AG10803 (cell line): ENCODE data around the gene RBFOX1.

Experiments
- DNase-seq: peaks from one replicate; pipeline ENCODE4 v3.0.0; 2010; ENCODE audit warnings: low read depth
- H3K4me3 ChIP-seq: 2 replicates; pipeline ENCODE4 v1.5.1; 2011; ENCODE audit warnings: mild to moderate bottlenecking, low read length, control low read depth
- CTCF ChIP-seq: conservative IDR thresholded peaks from 2 replicates; pipeline ENCODE4 v1.5.1; 2011; ENCODE audit warnings: mild to moderate bottlenecking, low read length, control low read depth, inconsistent platforms

The RBFOX1 gene

GRCh38 chr16:7380441-7380840 is 47.8 kb downstream of the RBFOX1 start:
- TF ChIP-seq CTCF: no peak
- H3K4me3 ChIP-seq: no peak overlapping the region
- no peak for DNase-seq

- no peak for DNase-seq
- no peak overlapping the region for H3K4me3 ChIP-seq
- no peak for TF ChIP-seq CTCF
These were observed 48.3 kb downstream of the RBFOX1 start for GRCh38 chr16:7380911-7381310.

- TF ChIP-seq CTCF: no peak
- no peak overlapping the region for H3K4me3 ChIP-seq
- DNase-seq: no peak
These were observed 49.0 kb downstream of the RBFOX1 start for GRCh38 chr16:7381671-7382070.

GRCh38 chr16:7382521-7382920 is 49.9 kb downstream of the RBFOX1 start:
- TF ChIP-seq CTCF: no peak
- H3K4me3 ChIP-seq: no peak overlapping the region
- no peak for DNase-seq

GRCh38 chr16:7390974-7391373 is 58.3 kb downstream of the RBFOX1 start:
- no peak for DNase-seq
- TF ChIP-seq CTCF: no peak
- no peak overlapping the region for H3K4me3 ChIP-seq

- no peak overlapping the region for H3K4me3 ChIP-seq
- TF ChIP-seq CTCF: no peak
- DNase-seq: no peak
These were observed 59.0 kb downstream of the RBFOX1 start for GRCh38 chr16:7391694-7392093.

- TF ChIP-seq CTCF: no peak
These were observed 59.6 kb downstream of the RBFOX1 start for GRCh38 chr16:7392206-7392605.

More at GRCh38 chr16:7392206-7392605, 59.6 kb downstream of the RBFOX1 start:
- H3K4me3 ChIP-seq: no peak overlapping the region
- DNase-seq: no peak
